GM19328 (cell line): ENCODE data around the gene TAMALIN.

Experiments used
- ATAC-seq: cut with Tn5 transposase; IDR thresholded peaks from one replicate; pipeline ENCODE4 v1.9.1; 2021; ENCODE audit warnings: mild to moderate bottlenecking, moderate library complexity; ENCODE audit not compliant: unreplicated experiment

The TAMALIN gene

GRCh38 chr12:52035190-52035589 is 28.4 kb downstream of the TAMALIN start:
- no peak for ATAC-seq

GRCh38 chr12:52035926-52036325 is 29.2 kb downstream of the TAMALIN start:
- no peak for ATAC-seq

- peak; percentile 42 for ATAC-seq
Measured at GRCh38 chr12:52036587-52037171, 29.9 kb downstream of the TAMALIN start.

GRCh38 chr12:52037248-52037861 is 30.6 kb downstream of the TAMALIN start:
- no peak for ATAC-seq

- no peak for ATAC-seq
Measured at GRCh38 chr12:52038447-52038846, 31.7 kb downstream of the TAMALIN start.

GRCh38 chr12:52041035-52041434 is 34.3 kb downstream of the TAMALIN start:
- ATAC-seq, result no peak

GRCh38 chr12:52041695-52042123 is 35.0 kb downstream of the TAMALIN start:
- ATAC-seq, result no peak

GRCh38 chr12:52042706-52043385 is 36.1 kb downstream of the TAMALIN start:
- no peak for ATAC-seq

GRCh38 chr12:52043386-52044212 is 36.9 kb downstream of the TAMALIN start:
- no peak for ATAC-seq

GRCh38 chr12:52044292-52044983 is 37.7 kb downstream of the TAMALIN start:
- no peak for ATAC-seq

GRCh38 chr12:52045794-52046199 is 39.1 kb downstream of the TAMALIN start:
- no peak for ATAC-seq

- ATAC-seq, result no peak
Measured at GRCh38 chr12:52046859-52047258, 40.1 kb downstream of the TAMALIN start.

- no peak for ATAC-seq
Measured at GRCh38 chr12:52049286-52049685, 42.5 kb downstream of the TAMALIN start.

GRCh38 chr12:52049688-52050087 is 42.9 kb downstream of the TAMALIN start:
- ATAC-seq, result no peak

- peak; percentile 4 for ATAC-seq
Measured at GRCh38 chr12:52050116-52050757, 43.5 kb downstream of the TAMALIN start.

GRCh38 chr12:52050758-52051541 is 44.2 kb downstream of the TAMALIN start, which contains the start of gene NR4A1:
NR4A1 (plus strand) TSS chr12:52051442; CDS start chr12:52054329, 2,887 bp downstream.
- ATAC-seq, result peak; percentile 86

GRCh38 chr12:52052468-52053186 is 45.9 kb downstream of the TAMALIN start:
- no peak for ATAC-seq

- no peak for ATAC-seq
Measured at GRCh38 chr12:52053536-52054209, 46.9 kb downstream of the TAMALIN start.
